ENCODE data around the gene LEKR1.

The LEKR1 gene

DNA sequence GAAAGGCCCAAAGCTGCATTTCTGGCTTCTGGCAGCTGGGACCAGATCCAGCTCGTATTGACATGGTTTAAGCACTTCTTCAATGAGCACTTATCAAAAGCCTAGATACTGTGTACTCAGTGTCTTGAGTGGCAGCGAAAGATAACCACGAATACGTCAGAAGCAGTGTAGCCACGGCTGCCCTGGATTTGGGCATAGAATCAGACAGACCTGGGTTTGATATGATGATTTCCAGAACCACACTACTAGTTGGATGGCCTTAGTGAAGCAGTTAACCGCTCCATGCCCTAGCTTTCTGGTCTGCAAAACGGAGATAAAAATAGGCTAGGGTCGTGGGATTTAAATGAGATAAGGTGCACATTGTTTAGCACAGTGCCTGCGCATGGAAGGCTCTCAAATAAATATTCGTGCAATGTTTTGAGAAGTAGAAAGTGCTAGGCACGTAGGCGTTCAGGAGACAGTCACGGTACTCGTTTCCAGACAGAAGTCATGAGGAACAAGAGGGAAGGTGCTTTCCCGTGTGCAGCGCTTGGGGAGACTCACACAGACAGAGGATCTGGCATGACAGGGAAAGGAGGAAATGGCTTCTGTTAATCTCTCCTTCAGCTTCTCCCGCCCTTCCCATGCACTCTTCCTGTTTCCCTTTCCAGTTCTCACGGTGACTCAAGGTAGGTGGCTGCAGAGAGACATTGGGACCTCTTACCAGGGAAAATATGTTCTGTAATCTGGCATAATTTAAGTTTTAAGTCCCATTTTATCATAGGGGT lies 263.5 kb downstream of the LEKR1 start:
- ChIA-PET CTCF (interaction anchor here (0.7 to 60.7 kb wide), 10 partner anchors 13 to 558 kb away, joined by 3 to 1428 read pairs (median 4); partner anchors contain the start of gene TIPARP), POLR2A (interaction anchor here (0.6 to 2.4 kb wide), 21 partner anchors 12 to 1243 kb away, joined by 3 to 12 read pairs (median 6); partner anchors contain the start of genes CCNL1, SSR3 and TIPARP)
- TF ChIP-seq, protein P1, sequence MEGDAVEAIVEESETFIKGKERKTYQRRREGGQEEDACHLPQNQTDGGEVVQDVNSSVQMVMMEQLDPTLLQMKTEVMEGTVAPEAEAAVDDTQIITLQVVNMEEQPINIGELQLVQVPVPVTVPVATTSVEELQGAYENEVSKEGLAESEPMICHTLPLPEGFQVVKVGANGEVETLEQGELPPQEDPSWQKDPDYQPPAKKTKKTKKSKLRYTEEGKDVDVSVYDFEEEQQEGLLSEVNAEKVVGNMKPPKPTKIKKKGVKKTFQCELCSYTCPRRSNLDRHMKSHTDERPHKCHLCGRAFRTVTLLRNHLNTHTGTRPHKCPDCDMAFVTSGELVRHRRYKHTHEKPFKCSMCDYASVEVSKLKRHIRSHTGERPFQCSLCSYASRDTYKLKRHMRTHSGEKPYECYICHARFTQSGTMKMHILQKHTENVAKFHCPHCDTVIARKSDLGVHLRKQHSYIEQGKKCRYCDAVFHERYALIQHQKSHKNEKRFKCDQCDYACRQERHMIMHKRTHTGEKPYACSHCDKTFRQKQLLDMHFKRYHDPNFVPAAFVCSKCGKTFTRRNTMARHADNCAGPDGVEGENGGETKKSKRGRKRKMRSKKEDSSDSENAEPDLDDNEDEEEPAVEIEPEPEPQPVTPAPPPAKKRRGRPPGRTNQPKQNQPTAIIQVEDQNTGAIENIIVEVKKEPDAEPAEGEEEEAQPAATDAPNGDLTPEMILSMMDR (IDR thresholded peaks at IDR 0.05; ENCODE audit: control extremely low read depth, extremely low read depth, low read depth, missing control alignments), result no peak

DNA sequence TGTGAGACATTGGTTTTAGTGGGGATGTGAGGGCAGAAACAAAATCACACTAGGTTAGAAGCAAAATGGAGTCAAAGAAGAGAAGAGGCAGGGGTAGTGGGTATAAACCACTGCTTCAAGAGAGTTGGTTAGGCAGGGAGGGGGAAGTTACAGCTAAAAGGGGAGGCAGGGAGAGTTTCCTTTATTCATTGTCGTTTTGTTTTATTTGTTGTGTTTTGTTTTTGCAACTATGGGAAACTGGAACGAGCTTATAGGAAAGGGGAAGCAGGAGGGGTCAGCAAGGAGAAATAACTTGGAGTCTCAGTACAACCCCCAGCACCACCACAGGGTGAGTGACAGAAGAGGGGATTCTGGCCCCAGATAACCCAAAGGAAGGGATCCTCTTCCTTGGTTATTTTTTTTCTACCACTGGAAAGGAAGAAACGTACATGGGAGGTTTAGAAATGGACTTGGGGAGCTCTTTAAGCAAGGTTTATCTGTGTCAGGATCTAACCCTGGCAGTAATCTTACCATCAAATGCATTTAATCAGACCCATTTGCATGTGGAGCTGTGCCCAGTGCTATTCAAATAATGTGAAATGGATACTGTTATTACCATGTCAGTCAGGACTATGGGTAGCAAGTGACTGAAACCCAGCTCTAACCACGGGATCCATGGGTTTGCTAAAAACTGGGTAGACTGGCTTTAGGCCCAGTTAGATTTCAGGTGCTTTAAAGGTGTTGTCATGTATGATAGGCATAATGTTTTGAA lies 265.1 kb downstream of the LEKR1 start:
- TF ChIP-seq, protein P1 (IDR thresholded peaks at IDR 0.05; ENCODE audit: control extremely low read depth, extremely low read depth, low read depth, missing control alignments), result no peak
- ChIA-PET CTCF (interaction anchor here (2.2 to 60.7 kb wide), 3 partner anchors 9 to 415 kb away, joined by 19 to 1428 read pairs (median 212); partner anchors contain the start of gene TIPARP), POLR2A (interaction anchor here (0.5 to 1.2 kb wide), 2 partner anchors 53 to 174 kb away, joined by 3 read pairs; no protein-coding TSS in a partner anchor)
- DNase-seq (ENCODE audit: extremely low spot score), result no peak

More for the DNA sequence above, 263.5 kb downstream of the LEKR1 start:
- peak; percentile 34 for DNase-seq (ENCODE audit: extremely low spot score)

DNA sequence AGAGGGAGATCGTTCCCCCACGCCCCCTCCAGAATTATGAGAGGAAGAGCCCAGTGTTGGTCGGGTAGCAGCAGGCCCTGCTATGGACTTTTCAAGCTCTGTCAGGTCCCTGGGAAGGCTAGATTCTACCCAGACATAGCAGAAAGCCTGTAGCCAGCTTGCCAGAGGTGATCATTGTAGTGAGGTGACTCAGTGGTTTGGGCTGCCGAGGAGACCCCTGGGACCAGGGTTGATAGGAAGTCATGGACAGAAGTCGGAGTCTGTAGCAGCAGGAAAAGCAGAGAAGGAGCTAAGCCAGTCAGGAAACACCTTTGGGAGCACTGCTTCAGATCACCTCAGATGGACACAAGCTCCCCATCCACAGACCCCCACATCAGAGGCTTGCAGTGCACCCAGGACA lies 266.1 kb downstream of the LEKR1 start:
- TF ChIP-seq, protein P1 (IDR thresholded peaks at IDR 0.05; ENCODE audit: control extremely low read depth, extremely low read depth, low read depth, missing control alignments), result no peak
- no peak for DNase-seq (ENCODE audit: extremely low spot score)
- POLR2A ChIA-PET, result interaction anchor here (1.2 to 1.3 kb wide), 2 partner anchors 52 to 274 kb away, joined by 3 to 4 read pairs; no protein-coding TSS in a partner anchor
- CTCF ChIA-PET, result interaction anchor here (0.8 to 60.7 kb wide), 3 partner anchors 10 to 26 kb away, joined by 3 to 1428 read pairs (median 19); no protein-coding TSS in a partner anchor

DNA sequence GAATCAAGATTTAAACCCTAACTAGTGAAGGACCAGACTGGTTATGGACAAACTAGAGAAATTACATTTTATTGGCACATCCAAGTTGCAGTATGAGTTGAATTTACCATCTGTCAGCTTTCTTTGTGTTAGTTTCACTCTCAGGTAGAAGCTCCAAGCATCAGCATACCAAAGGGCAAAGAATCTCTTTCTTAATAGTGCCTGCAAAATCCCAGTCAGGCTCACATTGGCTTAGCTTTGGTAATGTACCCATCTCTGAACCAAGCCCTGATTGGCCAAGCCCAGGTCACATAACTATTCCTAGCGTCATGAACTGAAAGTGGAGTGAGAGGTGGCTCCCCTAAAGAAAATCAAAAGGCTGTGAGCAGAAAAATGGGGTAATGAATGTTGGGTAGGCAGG lies 266.9 kb downstream of the LEKR1 start:
- ChIA-PET CTCF (interaction anchor here (60.7 kb wide), 1 partner anchor 25 kb away, joined by 1428 read pairs; no protein-coding TSS in a partner anchor), POLR2A (interaction anchor here (0.6 to 1.3 kb wide), 2 partner anchors 11 to 275 kb away, joined by 3 to 4 read pairs; no protein-coding TSS in a partner anchor)

DNA sequence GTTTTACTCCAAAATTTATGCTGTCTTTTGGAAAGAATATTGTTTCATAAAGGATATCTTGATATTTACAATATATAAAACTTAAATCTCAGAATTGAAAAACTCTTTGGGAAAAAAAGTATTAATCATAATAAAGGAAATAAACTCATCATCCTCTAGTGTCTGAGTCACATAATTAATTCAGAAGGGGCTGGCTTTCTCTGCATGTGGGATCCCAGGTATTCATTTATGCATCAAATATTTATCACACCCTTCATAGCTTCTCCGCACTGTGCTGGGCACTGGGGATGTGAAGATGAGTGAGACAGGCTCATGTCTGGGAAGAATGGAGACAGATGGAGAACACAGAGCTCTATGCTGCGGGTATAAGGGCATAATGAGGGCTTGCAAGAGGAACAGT lies 268.1 kb downstream of the LEKR1 start:
- DNase-seq (ENCODE audit: extremely low spot score), result no peak
- CTCF ChIA-PET, result interaction anchor here (0.7 to 60.7 kb wide), 3 partner anchors 17 to 429 kb away, joined by 3 to 1428 read pairs (median 3); no protein-coding TSS in a partner anchor
- POLR2A ChIA-PET, result interaction anchor here (0.6 to 0.9 kb wide), 2 partner anchors 40 to 394 kb away, joined by 3 read pairs; no protein-coding TSS in a partner anchor

More for the DNA sequence above, 266.9 kb downstream of the LEKR1 start:
- TF ChIP-seq, protein P1 (IDR thresholded peaks at IDR 0.05; ENCODE audit: control extremely low read depth, extremely low read depth, low read depth, missing control alignments), result no peak
- peak; percentile 31 for DNase-seq (ENCODE audit: extremely low spot score)

More for the DNA sequence above, 268.1 kb downstream of the LEKR1 start:
- TF ChIP-seq, protein P1 (IDR thresholded peaks at IDR 0.05; ENCODE audit: control extremely low read depth, extremely low read depth, low read depth, missing control alignments), result no peak
